Cardiac muscle cell (in vitro differentiated cells and primary cell): ENCODE data around the gene SLC44A5. TPM values are rescaled to one million over a fixed set of nuclear protein-coding genes. Genes with fewer than 3 reads are reported as not detected.

Source experiments
- DNase-seq, 2 donors: peaks; one replicate each; pipeline versions ENCODE4 v3.0.0 to v3.0.0-alpha.2; 2010 to 2017; ENCODE audit warnings: low read depth in 1 of 2, low spot score in 1 of 2
- H3K27ac ChIP-seq: fragments of 200-600 bp; sonication (generic); 2 replicates; pipeline ENCODE4 v1.5.1; 2016
- H3K27me3 ChIP-seq: fragments of 200-600 bp; sonication (generic); 2 replicates; pipeline ENCODE4 v1.6.0; 2016; ENCODE audit warnings: control low read depth
- H3K36me3 ChIP-seq: fragments of 200-600 bp; sonication (generic); 2 replicates; pipeline ENCODE4 v1.5.1; 2016; ENCODE audit warnings: control low read depth
- H3K4me1 ChIP-seq: fragments of 200-600 bp; sonication (generic); 2 replicates; pipeline ENCODE4 v1.8.1; 2017; ENCODE audit warnings: low read depth, mild to moderate bottlenecking, mixed run types
- H3K4me3 ChIP-seq: fragments of 200-600 bp; sonication (generic); 2 replicates; pipeline ENCODE4 v1.5.1; 2016; ENCODE audit warnings: mild to moderate bottlenecking
- H3K9me3 ChIP-seq: fragments of 200-600 bp; sonication (generic); 2 replicates; pipeline ENCODE4 v1.5.1; 2017; ENCODE audit warnings: low read depth, mild to moderate bottlenecking, control low read depth
- CTCF ChIP-seq: IDR thresholded peaks from 2 replicates; pipeline ENCODE4 v1.5.1; 2012; ENCODE audit warnings: low read depth, mild to moderate bottlenecking, low read length
- polyA plus RNA-seq: library from polyadenylated mRNA; unstranded; fragments of >200 nt; fragmentation: Nextera tagmentation; extraction: Ambion mirVana; gene quantifications from 2 replicates; pipeline ENCODE4 v1.2.1, GENCODE V29; 2016
- total RNA-seq: library from RNA; depleted of rRNA; stranded (reverse); fragments of >200 nt; gene quantifications from 2 replicates; pipeline ENCODE4 v1.2.3, GENCODE V29; 2016

Gene SLC44A5
- total and polyA plus RNA-seq, 2 experiments from 2014 or later, result 6.9 to 11.1 TPM

- H3K4me3 ChIP-seq, result no peak overlapping the region
- H3K36me3 ChIP-seq, result no peaks in the 10 kb centered on the region
- no peak for TF ChIP-seq CTCF
- H3K4me1 ChIP-seq, result no peaks in the 10 kb centered on the region
- no peak for DNase-seq
- H3K27me3 ChIP-seq, result no peaks in the 10 kb centered on the region
- no peaks in the 10 kb centered on the region for H3K9me3 ChIP-seq
- H3K27ac ChIP-seq, result no peak overlapping the region
These were observed 272.1 kb downstream of the SLC44A5 start for GRCh38 chr1:75338616-75339483.

- no peak overlapping the region for H3K27ac ChIP-seq
- H3K4me3 ChIP-seq, result no peak overlapping the region
- no peak for DNase-seq
- no peaks in the 10 kb centered on the region for H3K9me3 ChIP-seq
- H3K4me1 ChIP-seq, result no peaks in the 10 kb centered on the region
- TF ChIP-seq CTCF, result no peak
- no peaks in the 10 kb centered on the region for H3K36me3 ChIP-seq
- H3K27me3 ChIP-seq, result no peaks in the 10 kb centered on the region
These were observed 276.0 kb downstream of the SLC44A5 start for GRCh38 chr1:75334876-75335389.

- H3K9me3 ChIP-seq, result no peaks in the 10 kb centered on the region
- H3K27me3 ChIP-seq, result no peaks in the 10 kb centered on the region
- no peak for DNase-seq
- H3K4me3 ChIP-seq, result no peak overlapping the region
- H3K4me1 ChIP-seq, result no peaks in the 10 kb centered on the region
- no peaks in the 10 kb centered on the region for H3K36me3 ChIP-seq
- H3K27ac ChIP-seq, result no peak overlapping the region
- TF ChIP-seq CTCF, result no peak
These were observed 280.3 kb downstream of the SLC44A5 start for GRCh38 chr1:75330624-75331023.

- Histone ChIP-seq H3K9me3 (no peaks in the 10 kb centered on the region), H3K27me3 (no peaks in the 10 kb centered on the region)
- DNase-seq, result no peak
These were observed 282.2 kb downstream of the SLC44A5 start for GRCh38 chr1:75328691-75329090.

GRCh38 chr1:75327395-75327794 is 283.5 kb downstream of the SLC44A5 start:
- no peaks in the 10 kb centered on the region for H3K36me3 ChIP-seq
- H3K27ac ChIP-seq, result no peak overlapping the region
- DNase-seq, result no peak
- no peaks in the 10 kb centered on the region for H3K27me3 ChIP-seq
- H3K4me3 ChIP-seq, result no peak overlapping the region
- TF ChIP-seq CTCF, result no peak
- no peaks in the 10 kb centered on the region for H3K9me3 ChIP-seq
- no peaks in the 10 kb centered on the region for H3K4me1 ChIP-seq

More at GRCh38 chr1:75328691-75329090, 282.2 kb downstream of the SLC44A5 start:
- H3K4me3 ChIP-seq, result no peak overlapping the region
- no peaks in the 10 kb centered on the region for H3K4me1 ChIP-seq
- no peaks in the 10 kb centered on the region for H3K36me3 ChIP-seq
- TF ChIP-seq CTCF, result no peak
- peak overlapping the region; percentile 0 for H3K27ac ChIP-seq
